Activated CD8-positive, alpha-beta memory T cell treated with anti-CD3 and anti-CD28 coated beads for 4 hours (primary cell): ENCODE results near the gene COL27A1.

Experiments used
- DNase-seq, 2 donors: peaks; one replicate each; pipeline ENCODE4 v3.0.0-alpha.2; 2020; ENCODE audit warnings: low read depth in 2 of 2

COL27A1 gene

GRCh38 chr9:114287763-114288192, 132.4 kb downstream of the COL27A1 start:
- DNase-seq, result no peak

- DNase-seq, result no peak
These were observed 133.1 kb downstream of the COL27A1 start for GRCh38 chr9:114288193-114289091.

GRCh38 chr9:114289106-114289505, 133.8 kb downstream of the COL27A1 start:
- no peak for DNase-seq

GRCh38 chr9:114289571-114290481, 134.5 kb downstream of the COL27A1 start:
- DNase-seq, result no peak

GRCh38 chr9:114290561-114290986, 135.2 kb downstream of the COL27A1 start:
- DNase-seq, result no peak

GRCh38 chr9:114291064-114291474, 135.7 kb downstream of the COL27A1 start:
- DNase-seq, result peak; percentile 34 to 46

- no peak for DNase-seq
These were observed 136.7 kb downstream of the COL27A1 start for GRCh38 chr9:114291886-114292590.

- no peak for DNase-seq
These were observed 139.3 kb downstream of the COL27A1 start for GRCh38 chr9:114294664-114295063.

GRCh38 chr9:114296338-114296737, 141.0 kb downstream of the COL27A1 start:
- DNase-seq, result no peak

GRCh38 chr9:114299286-114300152, 144.2 kb downstream of the COL27A1 start:
- no peak for DNase-seq

- DNase-seq, result no peak
These were observed 145.0 kb downstream of the COL27A1 start for GRCh38 chr9:114300153-114300845.

GRCh38 chr9:114300846-114301797, 145.8 kb downstream of the COL27A1 start:
- DNase-seq, result no peak

- DNase-seq, result no peak
These were observed 146.6 kb downstream of the COL27A1 start for GRCh38 chr9:114301798-114302565.

GRCh38 chr9:114302727-114303126, 147.4 kb downstream of the COL27A1 start:
- DNase-seq, result no peak

- no peak for DNase-seq
These were observed 148.2 kb downstream of the COL27A1 start for GRCh38 chr9:114303571-114303970.

GRCh38 chr9:114303977-114304376, 148.6 kb downstream of the COL27A1 start:
- DNase-seq, result no peak

GRCh38 chr9:114304416-114305188, 149.3 kb downstream of the COL27A1 start:
- no peak for DNase-seq

- DNase-seq, result no peak
These were observed 152.5 kb downstream of the COL27A1 start for GRCh38 chr9:114307899-114308267.
